ENCODE results near the gene VMAC. TPM values are rescaled to one million over a fixed set of nuclear protein-coding genes. Genes with fewer than 3 reads are reported as not detected.
A peak's percentile ranks its signal among the peaks of the same experiment; 100 is the strongest.
"Not testable (repeated sequence)": the region's sequence is repeated elsewhere in the genome, so short reads cannot be mapped to it uniquely, and the experiment has no call there.

Gene VMAC
- total RNA-seq, 1 experiment from 2014 or later = 1.8 TPM

DNA sequence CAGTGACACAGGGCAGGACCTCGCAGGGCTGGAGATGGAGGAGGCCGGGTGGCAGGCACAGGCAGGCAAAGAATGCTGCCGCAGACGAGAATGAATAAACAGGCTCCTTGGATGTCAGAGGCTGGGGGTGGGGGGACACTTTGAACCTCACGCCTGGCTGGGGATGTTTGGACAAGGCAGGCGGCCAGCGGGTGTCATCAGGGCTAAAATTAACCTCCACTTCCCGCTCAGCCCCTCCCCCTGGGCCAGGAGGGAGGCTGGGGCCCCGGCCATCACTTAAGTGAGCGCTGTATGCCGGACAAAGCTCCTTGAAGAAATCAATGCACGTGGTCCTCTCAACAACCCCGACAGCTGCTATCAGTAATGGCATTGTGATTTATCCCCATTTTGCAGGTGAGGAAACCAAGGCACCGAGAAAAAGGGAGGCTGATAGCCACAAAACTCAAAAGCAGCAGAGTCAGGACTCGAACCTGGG is 24.0 kb upstream of the VMAC start:
- Histone ChIP-seq H3K36me3 (no peaks in the 10 kb centered on the region), H3K27me3 (no peaks in the 10 kb centered on the region), H3K9me3 (no peaks in the 10 kb centered on the region), H3K4me3 (no peak overlapping the region)
- peak; percentile 65 for DNase-seq

DNA sequence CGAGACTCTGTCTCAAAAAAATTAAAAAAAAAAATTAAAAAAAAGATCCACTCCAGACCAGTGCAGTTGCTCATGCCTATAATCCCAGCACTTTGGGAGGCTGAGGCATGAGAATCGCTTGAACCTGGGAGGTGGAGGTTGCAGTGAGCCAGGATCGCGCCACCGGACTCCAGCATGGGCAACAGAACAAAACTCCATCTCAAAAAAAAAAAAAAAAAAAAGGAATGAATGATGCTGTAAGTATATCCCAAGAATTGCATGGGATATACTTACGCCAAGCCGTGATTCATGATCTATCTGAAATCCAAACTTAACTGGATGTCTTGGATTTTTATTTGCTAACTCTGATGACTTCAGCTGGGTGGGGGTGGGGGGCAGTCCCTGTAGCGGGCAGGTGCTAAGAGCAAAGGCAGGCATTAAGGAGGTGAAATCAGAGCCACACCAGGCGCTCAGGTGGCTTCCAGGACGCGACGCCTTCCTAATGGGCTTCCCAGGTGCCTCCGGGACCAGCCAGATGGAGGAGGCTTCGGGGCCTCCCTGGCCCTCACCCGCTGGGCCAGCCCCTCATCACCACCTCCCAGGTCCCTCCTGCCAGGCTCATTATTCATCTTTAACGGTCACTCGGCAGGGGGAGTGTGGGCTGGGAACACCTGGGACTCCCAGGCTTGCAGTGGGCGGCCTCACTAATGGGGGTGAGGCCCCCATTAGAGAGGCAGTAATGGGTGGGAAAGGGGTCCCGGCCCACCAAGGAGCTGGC is 23.0 kb upstream of the VMAC start:
- H3K9me3 ChIP-seq = no peaks in the 10 kb centered on the region
- no peaks in the 10 kb centered on the region for H3K27me3 ChIP-seq
- no peaks in the 10 kb centered on the region for H3K36me3 ChIP-seq
- DNase-seq = no peak
- H3K4me3 ChIP-seq = no peak overlapping the region

GRCh38 chr19:5882421-5882968 is 22.2 kb upstream of the VMAC start:
- Histone ChIP-seq H3K9me3 (no peaks in the 10 kb centered on the region), H3K4me3 (no peak overlapping the region), H3K36me3 (no peaks in the 10 kb centered on the region), H3K27me3 (no peaks in the 10 kb centered on the region)
- DNase-seq = no peak

DNA sequence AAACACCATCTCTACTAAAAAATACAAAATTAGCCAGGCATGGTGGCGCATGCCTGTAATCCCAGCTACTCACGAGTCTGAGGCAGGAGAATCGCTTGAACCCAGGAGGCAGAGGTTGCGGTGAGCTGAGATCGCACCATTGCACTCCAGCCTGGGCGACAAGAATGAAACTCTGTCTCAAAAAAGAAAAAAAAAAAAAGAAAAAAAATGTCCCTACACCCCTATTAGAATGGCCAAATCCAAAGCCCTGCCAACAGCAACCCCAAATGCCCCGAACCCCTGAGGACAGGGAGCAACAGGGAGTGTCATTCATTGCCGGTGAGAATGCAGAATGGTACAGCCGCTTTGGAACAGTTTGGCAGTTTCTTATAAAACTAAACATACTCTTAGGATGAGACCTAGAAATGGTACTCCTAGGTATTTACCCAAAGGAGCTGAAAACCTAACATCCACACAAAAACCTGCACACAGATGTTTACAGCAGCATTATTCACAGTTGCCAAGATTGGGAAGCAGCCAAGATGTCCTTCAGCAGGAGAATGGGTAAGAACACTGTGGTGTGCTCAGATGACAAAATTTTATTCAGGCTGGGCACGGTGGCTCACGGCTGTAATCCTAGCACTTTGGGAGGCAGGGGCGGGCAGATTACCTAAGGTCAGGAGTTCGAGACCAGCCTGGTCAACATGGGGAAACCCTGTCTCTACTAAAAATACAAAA is 21.4 kb upstream of the VMAC start:
- H3K27me3 ChIP-seq, H3K36me3 ChIP-seq, H3K4me3 ChIP-seq, H3K9me3 ChIP-seq: not testable (repeated sequence)
- peak; percentile 38 for DNase-seq

DNA sequence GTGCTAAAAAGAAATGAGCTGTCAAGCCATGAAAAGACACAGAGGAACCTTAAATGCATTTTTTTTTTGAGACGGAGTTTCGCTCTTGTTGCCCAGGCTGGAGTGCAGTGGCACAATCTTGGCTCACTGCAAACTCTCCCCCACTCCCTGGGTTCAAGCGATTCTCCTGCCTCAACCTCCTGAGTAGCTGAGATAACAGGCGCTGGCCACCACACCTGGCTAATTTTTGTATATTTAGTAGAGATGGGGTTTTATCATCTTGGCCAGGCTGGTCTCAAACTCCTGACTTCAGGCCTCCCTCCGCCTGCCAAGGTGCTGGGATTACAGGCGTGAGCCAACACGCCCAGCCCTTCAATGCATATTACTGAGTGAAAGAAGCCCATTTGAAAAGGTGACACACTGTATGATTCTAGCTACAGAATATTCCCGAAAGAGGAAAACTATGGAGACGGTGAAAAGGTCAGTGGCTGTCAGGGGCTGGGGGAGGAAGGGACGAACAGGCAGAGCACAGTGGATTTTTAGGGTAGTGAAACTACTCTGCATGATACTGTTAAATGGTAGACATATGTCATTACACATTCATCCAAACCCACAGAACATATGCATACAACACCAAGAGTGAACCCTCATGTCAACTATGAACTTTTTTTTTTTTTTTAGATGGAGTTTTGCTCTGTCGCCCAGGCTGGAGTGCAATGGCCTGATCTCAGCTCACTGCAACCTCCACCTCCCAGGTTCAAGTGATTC is 20.4 kb upstream of the VMAC start:
- not testable (repeated sequence) for H3K9me3 ChIP-seq, DNase-seq, H3K27me3 ChIP-seq, H3K4me3 ChIP-seq, H3K36me3 ChIP-seq

DNA sequence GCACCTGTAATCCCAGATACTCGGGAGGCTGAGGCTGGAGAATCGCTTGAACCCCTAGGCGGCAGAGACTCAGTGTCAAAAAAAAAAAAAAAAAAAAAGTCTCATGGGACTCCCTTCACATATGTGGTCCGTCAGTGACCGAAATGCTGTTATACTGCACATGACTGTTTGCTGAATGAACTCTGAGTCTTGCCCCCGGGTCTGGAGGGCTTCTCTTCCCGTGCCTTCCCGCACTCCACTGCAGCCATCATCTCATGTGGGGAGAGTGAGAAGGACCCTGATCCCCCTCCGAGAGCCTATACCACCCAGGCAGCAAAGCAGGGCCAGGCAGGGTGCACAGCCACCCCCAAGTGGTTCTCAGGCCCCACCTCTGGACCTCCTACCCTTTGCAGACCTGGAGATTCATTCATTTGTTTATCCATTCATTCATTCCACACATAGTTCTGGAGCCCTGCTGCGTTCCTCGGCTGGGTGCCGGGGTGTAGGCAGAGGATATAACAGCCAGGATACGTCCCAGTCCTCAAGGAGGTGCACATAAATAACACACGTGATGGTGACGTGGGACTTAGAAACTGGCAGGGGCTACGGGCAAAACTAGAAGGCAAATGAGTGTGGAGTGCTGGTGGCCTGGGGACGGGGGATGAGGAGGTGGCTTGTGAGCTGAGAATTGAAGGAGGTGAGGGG is 15.2 kb upstream of the VMAC start:
- Histone ChIP-seq H3K36me3 (no peaks in the 10 kb centered on the region), H3K9me3 (no peaks in the 10 kb centered on the region), H3K27me3 (no peaks in the 10 kb centered on the region), H3K4me3 (no peak overlapping the region)
- DNase-seq = peak; percentile 39

GRCh38 chr19:5890099-5890498 is 14.6 kb upstream of the VMAC start:
- Histone ChIP-seq H3K27me3 (no peaks in the 10 kb centered on the region), H3K36me3 (no peaks in the 10 kb centered on the region), H3K4me3 (no peak overlapping the region), H3K9me3 (no peaks in the 10 kb centered on the region)
- no peak for DNase-seq

GRCh38 chr19:5891572-5891937 is 13.1 kb upstream of the VMAC start:
- Histone ChIP-seq H3K9me3 (no peaks in the 10 kb centered on the region), H3K27me3 (no peaks in the 10 kb centered on the region), H3K36me3 (no peaks in the 10 kb centered on the region), H3K4me3 (no peak overlapping the region)
- DNase-seq = no peak

GRCh38 chr19:5891938-5892771 is 12.5 kb upstream of the VMAC start:
- DNase-seq = no peak
- Histone ChIP-seq H3K4me3 (no peak overlapping the region), H3K9me3 (no peaks in the 10 kb centered on the region), H3K27me3 (no peaks in the 10 kb centered on the region), H3K36me3 (no peaks in the 10 kb centered on the region)

GRCh38 chr19:5892772-5893275 is 11.8 kb upstream of the VMAC start:
- Histone ChIP-seq H3K4me3 (no peak overlapping the region), H3K36me3 (no peaks in the 10 kb centered on the region), H3K27me3 (no peaks in the 10 kb centered on the region), H3K9me3 (no peaks in the 10 kb centered on the region)
- no peak for DNase-seq

- no peak overlapping the region for H3K4me3 ChIP-seq
- H3K9me3 ChIP-seq = no peaks in the 10 kb centered on the region
- no peaks in the 10 kb centered on the region for H3K36me3 ChIP-seq
- H3K27me3 ChIP-seq = no peaks in the 10 kb centered on the region
- no peak for DNase-seq
Measured at GRCh38 chr19:5893296-5893903, 11.3 kb upstream of the VMAC start.

DNA sequence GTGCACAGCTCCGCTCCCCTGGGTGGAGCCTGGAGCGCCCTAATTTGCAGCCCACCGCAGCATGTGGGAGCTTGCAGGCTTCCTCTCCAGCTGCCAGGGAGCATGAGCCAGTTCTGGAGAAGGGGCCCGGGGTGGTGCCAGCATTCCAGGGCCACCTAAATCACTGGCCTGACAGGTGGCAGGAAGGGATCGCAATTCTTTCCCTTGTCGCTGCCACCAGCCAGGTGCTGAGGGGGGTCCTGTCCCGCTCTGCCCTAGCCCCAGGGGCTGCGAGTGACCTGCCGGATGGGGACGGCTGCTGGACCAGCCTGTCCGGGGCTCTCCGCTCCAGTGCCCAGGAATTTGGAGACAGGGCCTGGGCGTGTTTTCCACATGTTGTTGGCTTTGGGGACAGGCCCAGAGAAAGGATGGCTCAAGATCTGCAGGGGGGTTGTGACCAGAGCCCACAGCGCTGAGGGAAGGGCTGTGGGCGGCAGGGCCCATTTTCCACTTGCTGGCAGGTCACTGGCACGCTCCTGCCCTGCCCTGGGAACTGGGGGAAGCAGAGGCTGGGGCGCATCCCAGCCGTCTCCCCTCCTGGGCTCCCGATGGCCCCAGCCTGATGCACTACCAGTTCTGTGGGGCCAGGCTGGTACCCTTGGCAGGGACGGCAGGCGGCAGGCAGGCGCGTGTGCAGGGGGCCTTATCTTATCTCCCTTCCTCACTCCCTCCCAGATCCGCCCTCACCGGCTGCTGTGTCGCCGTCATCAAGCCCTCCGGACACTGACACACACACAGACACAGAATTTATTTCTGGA is 10.6 kb upstream of the VMAC start:
- H3K27me3 ChIP-seq = no peaks in the 10 kb centered on the region
- H3K36me3 ChIP-seq = no peaks in the 10 kb centered on the region
- no peak for DNase-seq
- H3K4me3 ChIP-seq = no peak overlapping the region
- no peaks in the 10 kb centered on the region for H3K9me3 ChIP-seq

DNA sequence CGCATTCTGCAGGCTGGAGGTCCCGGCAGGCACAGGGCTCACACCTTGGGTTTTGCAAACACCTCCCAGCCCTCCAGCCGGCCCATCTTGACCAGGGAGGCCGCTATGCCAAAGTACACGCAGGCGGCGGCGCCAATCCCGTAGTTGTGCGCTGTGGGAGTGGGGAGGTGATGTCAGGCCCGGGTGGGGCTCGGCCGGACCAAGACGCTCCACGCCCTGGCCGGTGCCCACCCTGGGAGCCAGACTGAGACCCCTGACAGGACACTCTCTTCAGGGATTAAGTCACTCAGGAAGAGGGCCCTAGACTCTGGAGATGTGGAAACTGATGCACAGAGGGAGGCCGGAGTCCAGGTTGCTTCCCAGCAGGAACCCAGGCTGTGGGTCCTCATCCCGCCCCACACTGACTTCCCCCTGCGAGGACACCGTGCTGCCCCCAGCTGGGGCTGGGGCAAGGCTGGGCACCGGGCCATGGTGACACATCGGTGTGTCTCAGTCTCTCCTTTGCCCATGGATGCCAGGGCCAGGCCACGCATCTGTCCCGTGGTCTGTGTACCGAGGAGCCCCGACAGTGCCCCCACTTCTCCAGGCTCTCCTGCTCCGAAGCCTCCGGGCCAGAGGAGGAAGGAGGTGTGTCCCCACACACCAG is 9.8 kb upstream of the VMAC start:
- no peaks in the 10 kb centered on the region for H3K27me3 ChIP-seq
- no peaks in the 10 kb centered on the region for H3K36me3 ChIP-seq
- no peak overlapping the region for H3K4me3 ChIP-seq
- H3K9me3 ChIP-seq = no peaks in the 10 kb centered on the region
- DNase-seq = no peak

- H3K27me3 ChIP-seq = no peaks in the 10 kb centered on the region
- H3K36me3 ChIP-seq = no peaks in the 10 kb centered on the region
- no peaks in the 10 kb centered on the region for H3K9me3 ChIP-seq
- H3K4me3 ChIP-seq = no peak overlapping the region
- DNase-seq = no peak
Measured at GRCh38 chr19:5895409-5895808, 9.3 kb upstream of the VMAC start.

All from MG63 (cell line).